GM12873 (cell line): ENCODE results near the gene VCAN.

Experiments
- TF ChIP-seq, protein P1 (sequence below): IDR thresholded peaks from 2 replicates; pipeline ENCODE4 v1.5.1; 2012; ENCODE audit warnings: low read depth, mild to moderate bottlenecking, moderate library complexity, low read length, control low read depth; ENCODE audit not compliant: insufficient read depth; ENCODE audit errors: missing control alignments

The VCAN gene

DNA sequence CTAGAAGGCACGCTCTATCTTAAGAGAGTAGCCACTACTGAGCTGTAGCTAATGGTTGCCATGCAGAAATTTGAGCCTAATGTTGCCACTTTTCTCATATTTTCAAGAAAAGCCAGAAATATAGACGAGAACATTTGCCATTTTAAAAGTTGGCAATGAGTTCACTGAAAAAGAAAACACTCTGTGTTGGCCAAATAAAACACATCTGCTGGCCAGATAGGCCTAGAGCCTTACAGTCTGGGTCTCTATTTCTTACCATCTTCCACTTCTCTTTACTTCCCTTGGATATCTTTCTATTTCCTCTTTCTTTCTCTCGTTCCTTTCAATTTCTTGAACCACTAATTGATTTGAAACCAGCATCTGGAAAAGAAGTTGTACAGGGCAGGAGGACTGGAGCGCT is 36.6 kb upstream of the VCAN start:
- TF ChIP-seq, protein P1, sequence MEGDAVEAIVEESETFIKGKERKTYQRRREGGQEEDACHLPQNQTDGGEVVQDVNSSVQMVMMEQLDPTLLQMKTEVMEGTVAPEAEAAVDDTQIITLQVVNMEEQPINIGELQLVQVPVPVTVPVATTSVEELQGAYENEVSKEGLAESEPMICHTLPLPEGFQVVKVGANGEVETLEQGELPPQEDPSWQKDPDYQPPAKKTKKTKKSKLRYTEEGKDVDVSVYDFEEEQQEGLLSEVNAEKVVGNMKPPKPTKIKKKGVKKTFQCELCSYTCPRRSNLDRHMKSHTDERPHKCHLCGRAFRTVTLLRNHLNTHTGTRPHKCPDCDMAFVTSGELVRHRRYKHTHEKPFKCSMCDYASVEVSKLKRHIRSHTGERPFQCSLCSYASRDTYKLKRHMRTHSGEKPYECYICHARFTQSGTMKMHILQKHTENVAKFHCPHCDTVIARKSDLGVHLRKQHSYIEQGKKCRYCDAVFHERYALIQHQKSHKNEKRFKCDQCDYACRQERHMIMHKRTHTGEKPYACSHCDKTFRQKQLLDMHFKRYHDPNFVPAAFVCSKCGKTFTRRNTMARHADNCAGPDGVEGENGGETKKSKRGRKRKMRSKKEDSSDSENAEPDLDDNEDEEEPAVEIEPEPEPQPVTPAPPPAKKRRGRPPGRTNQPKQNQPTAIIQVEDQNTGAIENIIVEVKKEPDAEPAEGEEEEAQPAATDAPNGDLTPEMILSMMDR = no peak

DNA sequence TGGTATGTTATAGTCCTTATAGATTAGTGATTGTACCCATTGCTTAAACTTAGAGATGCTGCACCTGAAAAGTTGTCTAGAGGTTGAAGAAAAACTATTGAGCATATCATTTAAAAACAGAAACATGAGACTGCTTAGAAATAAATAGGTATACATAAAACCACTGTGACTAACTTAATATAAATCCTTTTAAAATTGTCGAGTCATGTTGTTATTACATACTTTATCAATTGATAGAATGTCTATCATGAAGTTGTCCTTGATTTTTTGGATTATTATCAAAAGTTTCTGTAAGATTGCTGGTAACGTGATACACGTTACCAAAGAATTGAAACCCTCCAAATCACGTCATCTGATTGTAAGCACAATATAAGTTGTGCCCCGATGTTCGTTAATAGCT is 35.3 kb upstream of the VCAN start:
- TF ChIP-seq, protein P1 = no peak

DNA sequence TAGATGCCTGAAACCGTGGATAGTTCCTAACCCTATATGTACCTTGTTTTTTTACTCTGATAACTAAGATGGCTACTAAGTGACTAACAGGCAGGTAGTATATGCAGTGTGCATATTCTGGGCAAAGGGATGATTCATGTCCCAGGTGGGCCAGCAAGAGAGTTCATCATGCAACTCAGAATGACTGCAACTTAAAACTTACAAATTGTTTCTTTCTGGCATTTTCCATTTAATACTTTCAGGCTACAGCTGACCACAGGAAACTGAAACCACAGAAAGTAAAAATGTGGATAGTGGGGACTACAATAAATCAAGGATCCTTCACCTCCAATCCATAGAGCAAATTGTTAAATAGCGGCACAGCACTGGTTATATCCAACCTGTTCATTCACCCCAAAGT is 30.7 kb upstream of the VCAN start:
- TF ChIP-seq, protein P1 = no peak

DNA sequence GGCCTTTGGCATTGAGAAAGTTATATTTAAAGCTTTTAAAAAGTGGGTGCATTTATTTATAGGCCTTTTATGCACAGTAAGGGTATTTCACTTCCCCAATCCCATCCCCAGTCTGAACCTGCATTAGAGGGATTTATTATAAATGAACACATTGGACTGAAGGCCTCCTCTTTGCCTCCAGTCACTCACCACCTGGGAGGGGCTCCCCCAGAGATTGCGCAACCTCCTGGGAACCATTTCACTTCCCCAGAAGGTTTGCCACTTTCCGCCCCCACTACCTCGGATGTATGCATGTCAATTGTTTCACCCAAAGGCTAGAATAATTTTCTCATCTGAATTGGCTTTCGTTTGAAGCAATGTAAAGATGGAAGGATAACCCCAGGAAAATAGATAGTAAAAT is 29.8 kb upstream of the VCAN start:
- TF ChIP-seq, protein P1 = no peak

DNA sequence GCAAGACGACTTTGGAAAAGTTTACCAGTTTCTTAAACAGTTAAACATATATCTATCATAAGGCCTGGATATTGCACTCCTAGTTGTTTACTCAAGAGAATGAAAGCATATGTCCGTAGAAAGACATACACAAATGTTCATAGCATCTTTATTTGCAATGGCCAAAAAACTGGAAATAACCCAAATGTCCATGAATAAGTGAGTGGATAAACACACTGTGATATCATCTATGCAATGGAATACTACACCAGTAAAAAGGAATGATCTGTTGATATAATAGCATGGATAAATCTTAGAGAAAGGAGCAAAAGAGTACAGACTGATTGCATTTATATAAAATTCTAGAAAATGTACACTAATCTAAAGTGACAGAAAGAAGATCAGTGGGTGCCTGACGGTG is 28.0 kb upstream of the VCAN start:
- TF ChIP-seq, protein P1 = no peak

DNA sequence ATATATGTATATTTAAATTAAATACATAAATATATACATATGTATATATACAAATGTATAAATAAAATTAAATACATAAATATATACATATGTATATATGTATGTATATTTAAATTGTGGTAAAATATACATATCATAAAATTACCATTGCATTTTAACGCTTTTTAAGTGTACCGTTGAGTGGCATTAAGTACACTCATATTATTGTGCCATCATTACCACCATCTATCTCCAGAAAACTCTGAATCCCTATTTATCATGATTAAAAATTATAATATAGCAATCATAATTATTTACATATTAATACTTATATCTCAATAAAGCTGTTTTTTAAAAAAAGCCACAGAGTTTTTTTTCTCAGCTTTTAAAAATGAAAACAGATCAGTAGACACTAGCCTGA is 27.1 kb upstream of the VCAN start:
- TF ChIP-seq, protein P1 = no peak

DNA sequence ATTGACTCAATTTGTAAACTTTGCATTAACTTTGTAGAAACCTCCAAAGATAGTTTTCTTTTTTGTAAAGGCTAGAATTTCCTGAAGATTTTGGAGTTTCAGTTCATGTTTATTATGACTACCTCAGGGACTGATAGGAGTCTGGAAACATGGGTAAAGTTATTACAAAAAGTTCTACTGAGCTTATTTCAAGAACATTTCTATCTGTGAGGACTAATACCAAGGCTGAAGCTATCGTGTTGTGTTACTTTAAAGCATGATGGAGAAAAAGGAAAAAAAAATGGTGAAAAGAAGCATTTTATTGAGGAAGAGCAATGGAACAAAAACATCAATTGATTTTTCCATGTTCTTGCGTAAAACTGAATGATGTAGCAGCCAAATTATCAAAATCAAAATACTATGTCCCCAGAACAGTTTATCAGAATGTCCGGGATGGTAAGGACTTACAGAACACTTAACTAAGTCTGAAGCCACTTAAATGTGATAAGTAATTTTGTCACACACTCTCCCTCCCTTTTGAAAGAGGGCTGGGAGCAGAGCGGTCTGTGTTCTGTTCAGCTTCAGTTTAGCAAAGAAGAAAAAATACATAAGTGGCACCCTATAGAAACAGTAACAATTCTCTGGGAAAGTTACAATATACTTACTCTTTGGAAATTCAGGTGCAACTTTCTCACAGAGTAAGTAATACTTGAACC is 25.1 kb upstream of the VCAN start:
- TF ChIP-seq, protein P1 = no peak
